H1 (cell line): ENCODE results near the gene JDP2. TPM values are rescaled to one million over a fixed set of nuclear protein-coding genes. Genes with fewer than 3 reads are reported as not detected.

Source experiments
- CTCF ChIA-PET: fragments of 300-600 bp; sonication (Branson Sonifier 250); formaldehyde crosslinking; loops from one replicate; lab custom pipeline; 2021; ENCODE audit not compliant: partially characterized antibody; lab: Charles Lee
- POLR2A ChIA-PET: fragments of 300-600 bp; sonication (Branson Sonifier 250); formaldehyde crosslinking; loops from one replicate; lab custom pipeline; 2021; ENCODE audit warnings: inconsistent platforms; ENCODE audit not compliant: partially characterized antibody; lab: Charles Lee
- DNase-seq, 2 experiments: peaks; one replicate each; pipeline versions ENCODE4 v3.0.0 to v3.0.0-alpha.2; 2010 to 2022; ENCODE audit warnings: low spot score in 2 of 2, low read depth in 1 of 2, mixed read lengths in 1 of 2
- FAIRE-seq: peaks from 2 replicates; lab custom pipeline; 2011; peaks lifted over from hg19 to GRCh38; lab: Jason Lieb, UNC
- H2AFZ ChIP-seq: 2 replicates; pipeline ENCODE4 v1.8.1; 2012; ENCODE audit warnings: low read length, inconsistent platforms
- H2AK5ac ChIP-seq: 2 replicates; pipeline ENCODE4 v1.6.1; 2013; ENCODE audit warnings: low read depth, low read length
- H2BK120ac ChIP-seq: replicated peaks from 2 replicates; pipeline ENCODE3; 2013; ENCODE audit warnings: low read depth, low read length, inconsistent platforms
- H2BK12ac ChIP-seq: 2 replicates; pipeline ENCODE4 v1.6.1; 2013; ENCODE audit warnings: low read depth, low read length
- H2BK15ac ChIP-seq: 2 replicates; pipeline ENCODE4 v1.6.1; 2013; ENCODE audit warnings: low read length
- H2BK20ac ChIP-seq: 2 replicates; pipeline ENCODE4 v1.6.1; 2013; ENCODE audit warnings: low read length
- H2BK5ac ChIP-seq: 2 replicates; pipeline ENCODE4 v1.6.1; 2013; ENCODE audit warnings: low read depth, low read length
- H3K14ac ChIP-seq: 2 replicates; pipeline ENCODE4 v1.6.1; 2013; ENCODE audit warnings: inconsistent platforms; ENCODE audit not compliant: insufficient read length
- H3K18ac ChIP-seq: 2 replicates; pipeline ENCODE4 v1.6.1; 2013; ENCODE audit warnings: low read length; ENCODE audit errors: extremely low read depth
- H3K23ac ChIP-seq: 2 replicates; pipeline ENCODE4 v1.6.1; 2013; ENCODE audit warnings: inconsistent platforms; ENCODE audit not compliant: insufficient read length
- H3K23me2 ChIP-seq: 2 replicates; pipeline ENCODE4 v1.6.1; 2013; ENCODE audit warnings: low read depth, low read length
- H3K27ac ChIP-seq: 2 replicates; pipeline ENCODE4 v1.6.1; 2011; ENCODE audit warnings: low read depth, low read length, inconsistent platforms
- H3K27me3 ChIP-seq, 4 experiments: replicated peaks in 1 of 4; 1 replicate in 1 of 4; 2 replicates in 3 of 4; pipeline versions ENCODE4 v1.6.1 to v1.8.1; 2011 to 2013; ENCODE audit warnings: low read length in 3 of 4, mild to moderate bottlenecking in 3 of 4, inconsistent platforms in 2 of 4, mixed read lengths in 2 of 4, moderate library complexity in 1 of 4; ENCODE audit not compliant: control insufficient read depth in 3 of 4, insufficient read depth in 3 of 4; ENCODE audit errors: extremely low read depth in 1 of 4
- H3K36me3 ChIP-seq, 4 experiments: 2 replicates each; pipeline versions ENCODE4 v1.6.1 to v1.8.1; 2011 to 2013; ENCODE audit warnings: mild to moderate bottlenecking in 4 of 4, low read length in 3 of 4, moderate library complexity in 2 of 4, control low read depth in 1 of 4, inconsistent platforms in 1 of 4; ENCODE audit not compliant: insufficient read depth in 4 of 4, control insufficient read depth in 2 of 4
- H3K4ac ChIP-seq: replicated peaks from 2 replicates; pipeline ENCODE3; 2013; ENCODE audit warnings: low read length, low read depth, mixed read lengths, inconsistent platforms; ENCODE audit not compliant: insufficient read length
- H3K4me1 ChIP-seq, 4 experiments: replicated peaks in 1 of 4; 1 replicate in 1 of 4; 2 replicates in 3 of 4; pipeline versions ENCODE4 v1.6.1 to v1.8.1; 2011 to 2013; ENCODE audit warnings: low read length in 3 of 4, inconsistent platforms in 2 of 4, mixed read lengths in 1 of 4; ENCODE audit not compliant: insufficient read depth in 4 of 4, control insufficient read depth in 3 of 4
- H3K4me2 ChIP-seq, 2 experiments: 2 replicates each; pipeline versions ENCODE4 v1.6.1 to v1.8.1; 2011 to 2013; ENCODE audit warnings: low read depth in 2 of 2, low read length in 2 of 2, control low read depth in 1 of 2, inconsistent platforms in 1 of 2, mild to moderate bottlenecking in 1 of 2; ENCODE audit not compliant: insufficient read depth in 1 of 2
- H3K4me3 ChIP-seq, 4 experiments: fragments of 200-600, 300-600 bp in 1 of 4; sonication (generic), shearing (Covaris generic), sonication (Bioruptor Twin) in 1 of 4; 2 replicates each; pipeline versions ENCODE4 v1.5.1 to v1.8.1; 2011 to 2016; ENCODE audit warnings: low read length in 4 of 4, low read depth in 3 of 4, control low read depth in 2 of 4, inconsistent platforms in 2 of 4, mild to moderate bottlenecking in 2 of 4, mixed read lengths in 1 of 4, moderate library complexity in 1 of 4; ENCODE audit not compliant: insufficient read depth in 2 of 4; ENCODE audit errors: extremely low read depth in 1 of 4
- H3K56ac ChIP-seq: replicated peaks from 2 replicates; pipeline ENCODE3; 2013; ENCODE audit warnings: low read depth, mild to moderate bottlenecking, mixed read lengths, low read length, inconsistent platforms; ENCODE audit not compliant: insufficient read length
- H3K79me1 ChIP-seq: 2 replicates; pipeline ENCODE4 v1.6.1; 2013; ENCODE audit warnings: low read depth, low read length, control low read depth
- H3K79me2 ChIP-seq, 2 experiments: 2 replicates each; pipeline versions ENCODE4 v1.6.1 to v1.8.1; 2012 to 2013; ENCODE audit warnings: low read length in 2 of 2, mild to moderate bottlenecking in 2 of 2, inconsistent platforms in 1 of 2; ENCODE audit not compliant: insufficient read depth in 2 of 2, control insufficient read depth in 1 of 2
- H3K9ac ChIP-seq, 4 experiments: replicated peaks in 1 of 4; 1 replicate in 1 of 4; 2 replicates in 3 of 4; pipeline versions ENCODE4 v1.6.1 to v1.8.1; 2011 to 2013; ENCODE audit warnings: low read depth in 3 of 4, low read length in 3 of 4, control low read depth in 2 of 4, mild to moderate bottlenecking in 2 of 4, moderate library complexity in 2 of 4, inconsistent platforms in 1 of 4; ENCODE audit errors: extremely low read depth in 1 of 4
- H3K9me3 ChIP-seq, 2 experiments: 2 replicates each; pipeline versions ENCODE4 v1.6.1 to v1.8.1; 2012 to 2013; ENCODE audit warnings: mild to moderate bottlenecking in 2 of 2, moderate library complexity in 2 of 2, control low read depth in 1 of 2, inconsistent platforms in 1 of 2, low read depth in 1 of 2, low read length in 1 of 2, mixed read lengths in 1 of 2; ENCODE audit not compliant: insufficient read depth in 2 of 2
- H4K20me1 ChIP-seq, 2 experiments: replicated peaks in 1 of 2; 2 replicates each; pipeline versions ENCODE3 to v1.8.1; 2011 to 2013; ENCODE audit warnings: inconsistent platforms in 2 of 2, low read length in 2 of 2, mild to moderate bottlenecking in 1 of 2; ENCODE audit not compliant: insufficient read depth in 2 of 2, control insufficient read depth in 1 of 2
- H4K5ac ChIP-seq: 2 replicates; pipeline ENCODE4 v1.6.1; 2013; ENCODE audit warnings: low read length, low read depth, mixed read lengths, inconsistent platforms; ENCODE audit not compliant: insufficient read length
- H4K8ac ChIP-seq: 2 replicates; pipeline ENCODE4 v1.8.0; 2013; ENCODE audit warnings: mild to moderate bottlenecking, moderate library complexity, low read length, inconsistent platforms; ENCODE audit not compliant: insufficient read depth; ENCODE audit errors: extremely low read depth
- H4K91ac ChIP-seq: replicated peaks from 2 replicates; pipeline ENCODE3; 2013; ENCODE audit warnings: low read length, mixed read lengths, inconsistent platforms; ENCODE audit not compliant: insufficient read length
- ASH2L ChIP-seq: fragments of 200-600, 300-600 bp; sonication (generic); IDR thresholded peaks from one replicate; pipeline ENCODE4 v1.7.1; 2017; ENCODE audit warnings: low read length
- BACH1 ChIP-seq: IDR thresholded peaks from 2 replicates; pipeline ENCODE4 v1.6.1; 2012; ENCODE audit warnings: low read length, improper control_type of control experiment
- BRCA1 ChIP-seq: IDR thresholded peaks from 2 replicates; pipeline ENCODE4 v1.6.1; 2012; ENCODE audit warnings: low read depth, low read length, improper control_type of control experiment
- CBX8 ChIP-seq: fragments of 300-800, 300-1000 bp; sonication (generic); IDR thresholded peaks from 2 replicates; pipeline ENCODE4 v1.7.1; 2016; ENCODE audit warnings: low read depth, low read length, borderline replicate concordance
- EGR1 ChIP-seq: IDR thresholded peaks from 2 replicates; pipeline ENCODE4 v1.6.1; 2011; ENCODE audit warnings: low read depth, low read length, borderline replicate concordance
- EZH2 ChIP-seq: fragments of 200-600 bp; sonication (generic); IDR thresholded peaks from 2 replicates; pipeline ENCODE4 v1.7.1; 2012; ENCODE audit warnings: low read depth, mild to moderate bottlenecking, moderate library complexity, low read length, inconsistent platforms; ENCODE audit not compliant: severe bottlenecking
- FOSL1 ChIP-seq: IDR thresholded peaks from 2 replicates; pipeline ENCODE4 v1.6.1; 2011; ENCODE audit warnings: mild to moderate bottlenecking, low read depth, low read length, moderate library complexity; ENCODE audit not compliant: insufficient read depth
- HDAC2 ChIP-seq, 2 experiments: fragments of 300-600 bp in 1 of 2; sonication (generic) in 1 of 2; IDR thresholded peaks; 2 replicates each; pipeline ENCODE4 v1.6.1; 2011 to 2012; ENCODE audit warnings: low read depth in 2 of 2, low read length in 2 of 2, mild to moderate bottlenecking in 2 of 2, moderate library complexity in 2 of 2, borderline replicate concordance in 1 of 2, inconsistent platforms in 1 of 2
- NANOG ChIP-seq: IDR thresholded peaks from 2 replicates; pipeline ENCODE4 v1.6.1; 2011; ENCODE audit warnings: low read length, low read depth, mild to moderate bottlenecking, inconsistent platforms; ENCODE audit not compliant: insufficient read depth, poor library complexity, severe bottlenecking
- SIN3A ChIP-seq, 2 experiments: IDR thresholded peaks in 1 of 2; conservative IDR thresholded peaks in 1 of 2; 2 replicates each; pipeline ENCODE4 v1.6.1; 2011 to 2012; ENCODE audit warnings: low read length in 2 of 2, improper control_type of control experiment in 1 of 2, low read depth in 1 of 2, mild to moderate bottlenecking in 1 of 2
- WGBS, 2 experiments: shearing (Covaris generic) in 1 of 2; methylation state at CpG; one replicate each; pipeline versions ENCODE4 v1.1.6 to v1.1.7; 2013 to 2015; ENCODE audit warnings: low lambda C conversion rate in 2 of 2, mixed read lengths in 2 of 2, inconsistent platforms in 1 of 2, low coverage in 1 of 2, missing lambda C conversion rate in 1 of 2; ENCODE audit not compliant: insufficient replicate concordance in 2 of 2, insufficient coverage in 1 of 2, insufficient read length in 1 of 2; ENCODE audit errors: extremely low coverage in 1 of 2, missing lambda C conversion rate in 1 of 2; 5-methylcytosine and 5-hydroxymethylcytosine counted together
- polyA plus RNA-seq, 7 experiments: library from polyadenylated mRNA; depleted of rRNA in 3 of 7; stranded (reverse) in 5 of 7; unstranded in 2 of 7; fragments of >200 nt in 5 of 7; fragments of 200-250 nt in 2 of 7; gene quantifications; 1 replicate in 5 of 7; 2 replicates in 1 of 7; 4 replicates in 1 of 7; pipeline versions ENCODE4 v1.2.1 to v1.2.3, GENCODE V29; 2011 to 2013; ENCODE audit warnings: missing spikeins in 2 of 7, mixed read lengths in 2 of 7
- total RNA-seq: library from RNA; stranded (reverse); fragmentation: NEBNext Ultra II Directional; extraction: Animal tissue kit (Norgen Biotek cat#: 25700); gene quantifications from 2 replicates; pipeline ENCODE4 v1.2.1, GENCODE V29; 2021
- TF ChIP-seq, protein P1 (sequence below): IDR thresholded peaks from 2 replicates; pipeline ENCODE4 v1.6.1; 2011; ENCODE audit warnings: low read depth, mild to moderate bottlenecking, low read length; ENCODE audit not compliant: insufficient read depth

The JDP2 gene
- total and polyA plus RNA-seq, 2 of the 8 experiments (the other 6 are each of a cell fraction or from before 2014, with no cell fraction given), result 8.9 to 27.2 TPM

DNA sequence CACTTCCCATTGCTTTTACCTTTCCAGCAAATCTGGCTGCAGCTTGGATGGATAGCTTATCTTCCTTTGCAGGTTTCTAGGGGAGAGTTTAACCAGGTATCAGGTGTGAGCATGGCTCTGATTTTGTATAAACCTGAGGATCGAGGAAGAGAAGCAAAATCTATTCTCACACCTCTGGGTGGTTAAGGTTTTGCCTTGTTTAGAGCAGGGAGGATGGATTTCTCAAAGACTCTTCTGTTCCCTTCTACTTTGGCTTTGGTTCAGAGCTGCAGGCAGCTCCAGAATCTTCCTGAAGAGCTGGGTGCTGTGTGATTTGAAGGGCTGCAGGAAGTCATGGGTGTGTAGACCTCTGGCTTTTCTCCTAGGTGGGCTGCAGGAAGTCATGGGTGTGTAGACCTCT is 1.7 kb downstream of the JDP2 start:
- peaks cover 6% of the 10 kb centered on the region; the same call in 1 of the 2 replicates for H3K23me2 ChIP-seq
- DNase-seq, result no peak
- no peak overlapping the region for H2AFZ ChIP-seq
- H3K9me3 ChIP-seq, result no peaks in the 10 kb centered on the region
- H3K27ac ChIP-seq, result no peak overlapping the region
- no peak overlapping the region for H2BK12ac ChIP-seq
- peak overlapping the region; percentile 68 to 71 for H3K4me2 ChIP-seq
- no peak overlapping the region for H3K56ac ChIP-seq
- POLR2A ChIA-PET, result interaction anchor here (1.3 to 5.2 kb wide), 6 partner anchors 10 to 303 kb away, joined by 3 to 65 read pairs (median 11); partner anchors contain the start of gene NEK9
- peaks cover 3% of the 10 kb centered on the region; the same call in 1 of the 2 replicates for H3K79me1 ChIP-seq
- H3K79me2 ChIP-seq, result peaks cover 0 to 28% of the 10 kb centered on the region in 2 experiments; a peak in 2 of 4 replicates
- peaks cover 0 to 13% (median 13%) of the 10 kb centered on the region in 4 experiments; a peak in 5 of 7 replicates for H3K27me3 ChIP-seq
- H3K23ac ChIP-seq, result no peak overlapping the region
- no peak overlapping the region for H3K9ac ChIP-seq
- peaks cover 8 to 17% (median 15%) of the 10 kb centered on the region in 4 experiments for H3K4me1 ChIP-seq
- H3K36me3 ChIP-seq, result peaks cover 0 to 14% (median 3%) of the 10 kb centered on the region in 4 experiments; a peak in 1 of 8 replicates
- peaks cover 0 to 5% of the 10 kb centered on the region in 2 experiments for H4K20me1 ChIP-seq
- no peak overlapping the region for H3K18ac ChIP-seq
- no peak for FAIRE-seq
- no peak overlapping the region for H2BK15ac ChIP-seq
- CTCF ChIA-PET, result interaction anchor here (0.9 to 2.6 kb wide), 11 partner anchors 12 to 131 kb away, joined by 3 to 12 read pairs (median 5); no protein-coding TSS in a partner anchor
- H4K5ac ChIP-seq, result no peak overlapping the region
- no peak overlapping the region for H2BK120ac ChIP-seq
- no peak overlapping the region for H4K8ac ChIP-seq
- WGBS, 2 experiments, result 71% methylated on average over 1 of the region's 1 CpG; no CpG with 5 or more reads in 1 of the 2 experiments
- no peak overlapping the region for H3K14ac ChIP-seq
- no peak overlapping the region for H4K91ac ChIP-seq
- no peak overlapping the region for H2BK5ac ChIP-seq
- no peak overlapping the region for H2AK5ac ChIP-seq
- no peak overlapping the region for H2BK20ac ChIP-seq
- H3K4ac ChIP-seq, result no peak overlapping the region
- H3K4me3 ChIP-seq, result peak overlapping the region in 2 of 4 experiments; percentile 59 to 74; a peak in 3 of 8 replicates
- TF ChIP-seq HDAC2 (IDR thresholded peaks at IDR 0.05; ENCODE audit: borderline replicate concordance in 1 of 2, low read depth in 2 of 2, low read length in 2 of 2) (no peak), FOSL1 (no peak), EGR1 (no peak), SIN3A (conservative IDR thresholded peaks at IDR 0.05 in 1 of 2, IDR thresholded peaks at IDR 0.05 in 1 of 2; ENCODE audit: low read depth in 1 of 2, low read length in 2 of 2) (no peak), ASH2L (no peak), CBX8 (no peak), NANOG (no peak), BRCA1 (no peak), EZH2 (no peak), BACH1 (no peak)
- TF ChIP-seq, protein P1, sequence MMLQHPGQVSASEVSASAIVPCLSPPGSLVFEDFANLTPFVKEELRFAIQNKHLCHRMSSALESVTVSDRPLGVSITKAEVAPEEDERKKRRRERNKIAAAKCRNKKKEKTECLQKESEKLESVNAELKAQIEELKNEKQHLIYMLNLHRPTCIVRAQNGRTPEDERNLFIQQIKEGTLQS, result no peak
